GM12878 (cell line): Measurements from ENCODE around the gene DYNLT2. TPM values are rescaled to one million over a fixed set of nuclear protein-coding genes. Genes with fewer than 3 reads are reported as not detected.

Experiments
- E2F8 ChIP-seq: fragments of 450-650 bp; IDR thresholded peaks from 2 replicates; pipeline ENCODE4 v1.6.1; 2018; ENCODE audit warnings: mild to moderate bottlenecking, low read depth, moderate library complexity; ENCODE audit not compliant: partially characterized antibody
- ESRRA ChIP-seq: IDR thresholded peaks from 2 replicates; pipeline ENCODE4 v1.6.1; 2012; ENCODE audit warnings: mild to moderate bottlenecking, low read length, improper control_type of control experiment
- GABPA ChIP-seq: IDR thresholded peaks from 2 replicates; pipeline ENCODE4 v1.6.1; 2014; ENCODE audit warnings: antibody characterized with exemption, low read depth, mild to moderate bottlenecking, inconsistent platforms
- TCF12 ChIP-seq: IDR thresholded peaks from 2 replicates; pipeline ENCODE4 v1.6.1; 2011; ENCODE audit warnings: low read depth, mild to moderate bottlenecking, low read length
- polyA plus RNA-seq, 11 experiments: library from polyadenylated mRNA; depleted of rRNA in 4 of 11; unstranded in 6 of 11; stranded (reverse) in 5 of 11; fragments of >200 nt; fragmentation: Nextera tagmentation in 4 of 11; fragmentation: Illumina TruSeq in 1 of 11; extraction: Ambion mirVana in 4 of 11; extraction: Trizol in 1 of 11; gene quantifications; 1 replicate in 1 of 11; 2 replicates in 10 of 11; pipeline versions ENCODE4 v1.2.1 to v1.2.3, GENCODE V29; 2011 to 2016; ENCODE audit warnings: inconsistent platforms in 2 of 11, missing spikeins in 2 of 11, low read depth in 1 of 11
- total RNA-seq, 4 experiments: library from RNA; depleted of rRNA in 3 of 4; stranded (reverse); fragments of >200 nt in 3 of 4; fragmentation: Illumina TruSeq in 1 of 4; extraction: Trizol in 1 of 4; gene quantifications; 2 replicates each; pipeline versions ENCODE4 v1.2.1 to v1.2.3, GENCODE V29; 2013 to 2021
- TF ChIP-seq, protein P1 (sequence below): fragments of 450-650 bp; IDR thresholded peaks from 2 replicates; pipeline ENCODE4 v1.6.1; 2016; ENCODE audit warnings: mild to moderate bottlenecking, moderate library complexity, borderline replicate concordance
- TF ChIP-seq, protein P2 (sequence below): fragments of 450-650 bp; IDR thresholded peaks from 2 replicates; pipeline ENCODE4 v1.6.1; 2014; ENCODE audit warnings: mild to moderate bottlenecking

Gene DYNLT2
- total and polyA plus RNA-seq, 10 of the 15 experiments (the other 5 are each of a cell fraction or from before 2014, with no cell fraction given): 2.2 to 5.9 (median 5.4) TPM

DNA sequence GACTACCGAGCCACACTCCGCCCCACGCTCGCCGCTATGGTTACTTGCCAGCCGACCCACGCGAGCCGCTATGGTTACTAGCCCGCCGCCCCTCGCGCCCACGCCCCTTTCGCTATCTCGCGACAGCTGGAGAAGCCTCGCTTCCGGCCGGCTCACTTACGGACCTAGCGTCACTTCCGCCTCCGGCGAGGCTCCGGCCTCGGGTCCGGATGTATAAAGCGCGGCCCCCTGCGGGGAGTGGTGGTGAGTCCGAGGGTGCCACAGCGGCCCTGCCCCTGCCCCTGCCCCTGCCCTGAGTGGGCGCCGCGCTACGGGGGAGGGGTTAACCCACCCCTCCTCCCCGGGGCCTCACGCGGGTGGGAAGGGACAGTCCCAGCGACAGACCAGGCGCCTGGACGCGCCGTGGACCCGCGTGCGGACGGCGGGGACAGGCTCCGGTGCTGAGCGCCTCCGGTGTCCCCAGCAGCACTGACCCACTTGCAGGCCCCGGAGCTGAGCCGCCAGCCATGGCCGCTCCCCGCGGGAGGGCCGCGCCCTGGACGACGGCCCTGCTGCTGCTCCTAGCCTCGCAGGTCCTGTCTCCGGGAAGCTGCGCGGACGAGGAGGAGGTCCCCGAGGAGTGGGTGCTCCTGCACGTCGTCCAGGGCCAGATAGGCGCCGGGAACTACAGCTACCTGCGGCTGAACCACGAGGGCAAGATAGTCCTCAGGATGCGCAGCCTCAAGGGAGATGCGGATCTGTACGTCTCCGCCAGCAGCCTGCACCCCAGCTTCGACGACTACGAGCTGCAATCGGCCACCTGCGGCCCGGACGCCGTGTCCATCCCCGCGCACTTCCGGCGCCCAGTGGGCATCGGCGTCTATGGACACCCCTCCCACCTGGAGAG, 49.2 kb downstream of the DYNLT2 start, which contains the start of the genes C6orf120 and WDR27 (continued):
- peak; percentile 54 for TF ChIP-seq E2F8
- TF ChIP-seq, protein P1, sequence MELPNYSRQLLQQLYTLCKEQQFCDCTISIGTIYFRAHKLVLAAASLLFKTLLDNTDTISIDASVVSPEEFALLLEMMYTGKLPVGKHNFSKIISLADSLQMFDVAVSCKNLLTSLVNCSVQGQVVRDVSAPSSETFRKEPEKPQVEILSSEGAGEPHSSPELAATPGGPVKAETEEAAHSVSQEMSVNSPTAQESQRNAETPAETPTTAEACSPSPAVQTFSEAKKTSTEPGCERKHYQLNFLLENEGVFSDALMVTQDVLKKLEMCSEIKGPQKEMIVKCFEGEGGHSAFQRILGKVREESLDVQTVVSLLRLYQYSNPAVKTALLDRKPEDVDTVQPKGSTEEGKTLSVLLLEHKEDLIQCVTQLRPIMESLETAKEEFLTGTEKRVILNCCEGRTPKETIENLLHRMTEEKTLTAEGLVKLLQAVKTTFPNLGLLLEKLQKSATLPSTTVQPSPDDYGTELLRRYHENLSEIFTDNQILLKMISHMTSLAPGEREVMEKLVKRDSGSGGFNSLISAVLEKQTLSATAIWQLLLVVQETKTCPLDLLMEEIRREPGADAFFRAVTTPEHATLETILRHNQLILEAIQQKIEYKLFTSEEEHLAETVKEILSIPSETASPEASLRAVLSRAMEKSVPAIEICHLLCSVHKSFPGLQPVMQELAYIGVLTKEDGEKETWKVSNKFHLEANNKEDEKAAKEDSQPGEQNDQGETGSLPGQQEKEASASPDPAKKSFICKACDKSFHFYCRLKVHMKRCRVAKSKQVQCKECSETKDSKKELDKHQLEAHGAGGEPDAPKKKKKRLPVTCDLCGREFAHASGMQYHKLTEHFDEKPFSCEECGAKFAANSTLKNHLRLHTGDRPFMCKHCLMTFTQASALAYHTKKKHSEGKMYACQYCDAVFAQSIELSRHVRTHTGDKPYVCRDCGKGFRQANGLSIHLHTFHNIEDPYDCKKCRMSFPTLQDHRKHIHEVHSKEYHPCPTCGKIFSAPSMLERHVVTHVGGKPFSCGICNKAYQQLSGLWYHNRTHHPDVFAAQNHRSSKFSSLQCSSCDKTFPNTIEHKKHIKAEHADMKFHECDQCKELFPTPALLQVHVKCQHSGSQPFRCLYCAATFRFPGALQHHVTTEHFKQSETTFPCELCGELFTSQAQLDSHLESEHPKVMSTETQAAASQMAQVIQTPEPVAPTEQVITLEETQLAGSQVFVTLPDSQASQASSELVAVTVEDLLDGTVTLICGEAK: peak; percentile 94
- peak; percentile 93 for TF ChIP-seq GABPA
- no peak for TF ChIP-seq ESRRA
- TF ChIP-seq, protein P2, sequence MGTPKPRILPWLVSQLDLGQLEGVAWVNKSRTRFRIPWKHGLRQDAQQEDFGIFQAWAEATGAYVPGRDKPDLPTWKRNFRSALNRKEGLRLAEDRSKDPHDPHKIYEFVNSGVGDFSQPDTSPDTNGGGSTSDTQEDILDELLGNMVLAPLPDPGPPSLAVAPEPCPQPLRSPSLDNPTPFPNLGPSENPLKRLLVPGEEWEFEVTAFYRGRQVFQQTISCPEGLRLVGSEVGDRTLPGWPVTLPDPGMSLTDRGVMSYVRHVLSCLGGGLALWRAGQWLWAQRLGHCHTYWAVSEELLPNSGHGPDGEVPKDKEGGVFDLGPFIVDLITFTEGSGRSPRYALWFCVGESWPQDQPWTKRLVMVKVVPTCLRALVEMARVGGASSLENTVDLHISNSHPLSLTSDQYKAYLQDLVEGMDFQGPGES: no peak
- TF ChIP-seq TCF12: no peak
